A673 (cell line): ENCODE measurements around the gene RAPGEF2.

Experiments used
- CTCF ChIP-seq: fragments of 300-800, 200-600 bp; sonication (generic); conservative IDR thresholded peaks from 2 replicates; pipeline ENCODE4 v1.5.1; 2017; ENCODE audit warnings: low read depth, mild to moderate bottlenecking, antibody characterized with exemption, low read length, moderate library complexity, mixed read lengths
- EZH2 ChIP-seq: fragments of 200-600 bp; sonication (generic); IDR thresholded peaks from 2 replicates; pipeline ENCODE4 v1.6.1; 2017; ENCODE audit warnings: borderline replicate concordance, low read depth, mild to moderate bottlenecking, mixed read lengths, antibody characterized with exemption, low read length; ENCODE audit not compliant: poor library complexity, severe bottlenecking

GRCh38 chr4:159104694-159105414 is 2.0 kb downstream of the RAPGEF2 start:
- TF ChIP-seq CTCF (no peak; the same call in 1 of the 2 replicates), EZH2 (no peak)
